Neural cell (in vitro differentiated cells): Measurements from ENCODE around the gene AKT3.

Source experiments
- CTCF ChIP-seq: fragments of 450-650 bp; IDR thresholded peaks from 2 replicates; pipeline ENCODE4 v1.5.1; 2014; ENCODE audit warnings: antibody characterized with exemption, mild to moderate bottlenecking, moderate library complexity; ENCODE audit not compliant: poor library complexity, severe bottlenecking
- EP300 ChIP-seq: fragments of 450-650 bp; conservative IDR thresholded peaks from 2 replicates; pipeline ENCODE4 v1.6.1; 2014; ENCODE audit warnings: antibody characterized with exemption, mild to moderate bottlenecking, moderate library complexity; ENCODE audit not compliant: poor library complexity, severe bottlenecking
- EZH2 ChIP-seq: fragments of 200-600, 300-800 bp; shearing (Covaris generic), sonication (generic); IDR thresholded peaks from 2 replicates; pipeline ENCODE4 v1.6.1; 2014; ENCODE audit warnings: antibody characterized with exemption, low read length, borderline replicate concordance, mild to moderate bottlenecking; ENCODE audit not compliant: insufficient read depth, poor library complexity, severe bottlenecking
- MXI1 ChIP-seq: fragments of 450-650 bp; conservative IDR thresholded peaks from 2 replicates; pipeline ENCODE4 v1.6.1; 2014; ENCODE audit warnings: antibody characterized with exemption, mild to moderate bottlenecking; ENCODE audit not compliant: poor library complexity, severe bottlenecking
- POLR2AphosphoS5 ChIP-seq: IDR thresholded peaks from 2 replicates; pipeline ENCODE4 v1.6.1; 2012
- RAD21 ChIP-seq: fragments of 450-650 bp; conservative IDR thresholded peaks from 2 replicates; pipeline ENCODE4 v1.6.1; 2014; ENCODE audit warnings: antibody characterized with exemption, mild to moderate bottlenecking, moderate library complexity
- REST ChIP-seq: IDR thresholded peaks from 2 replicates; pipeline ENCODE4 v1.6.1; 2012; ENCODE audit warnings: borderline replicate concordance
- TAF1 ChIP-seq: IDR thresholded peaks from 2 replicates; pipeline ENCODE4 v1.6.1; 2012; ENCODE audit warnings: low read depth

- TF ChIP-seq CTCF, result no peak
- TF ChIP-seq EZH2, result no peak
- TF ChIP-seq EP300, result no peak
- no peak for TF ChIP-seq POLR2AphosphoS5
- TF ChIP-seq REST, result no peak
- TF ChIP-seq TAF1, result no peak
- no peak for TF ChIP-seq MXI1
- no peak for TF ChIP-seq RAD21
These were observed 342.3 kb downstream of the AKT3 start for GRCh38 chr1:243507672-243508302.
